Transverse colon (tissue), 4 donors: ENCODE data around the gene ANAPC13. TPM values are rescaled to one million over a fixed set of nuclear protein-coding genes. Genes with fewer than 3 reads are reported as not detected.

Source experiments
- DNase-seq: peaks from one replicate; pipeline ENCODE4 v3.0.0-alpha.2; 2019
- H3K27ac ChIP-seq, 4 donors: fragments of 200-600 bp; sonication (generic); 2 replicates each; pipeline ENCODE4 v1.5.1; 2016 to 2018; ENCODE audit warnings: inconsistent platforms in 4 of 4
- H3K27me3 ChIP-seq: fragments of 200-600 bp; sonication (generic); 2 replicates; pipeline ENCODE4 v1.5.1; 2017; ENCODE audit warnings: inconsistent platforms
- H3K36me3 ChIP-seq, 4 donors: fragments of 200-600 bp; sonication (generic); 2 replicates each; pipeline ENCODE4 v1.5.1; 2017 to 2019; ENCODE audit warnings: inconsistent platforms in 4 of 4
- H3K4me1 ChIP-seq, 4 donors: fragments of 200-600 bp; sonication (generic); 2 replicates each; pipeline ENCODE4 v1.5.1; 2017 to 2020; ENCODE audit warnings: inconsistent platforms in 4 of 4
- H3K4me3 ChIP-seq, 4 donors: fragments of 200-600 bp; sonication (generic); 1 replicate in 1 of 4; 2 replicates in 3 of 4; pipeline versions ENCODE4 v1.5.1 to v1.6.1; 2017 to 2019; ENCODE audit warnings: inconsistent platforms in 4 of 4
- H3K9me3 ChIP-seq, 2 donors: fragments of 200-600 bp; sonication (generic); 2 replicates each; pipeline ENCODE4 v1.5.1; 2017 to 2019; ENCODE audit warnings: inconsistent platforms in 2 of 2
- EP300 ChIP-seq: sonication (generic); formaldehyde crosslinking; IDR thresholded peaks from one replicate; pipeline ENCODE4 v1.6.1; 2017; ENCODE audit warnings: antibody characterized with exemption, low read depth
- POLR2A ChIP-seq: fragments of 450-650 bp; IDR thresholded peaks from one replicate; pipeline ENCODE4 v1.6.1; 2016; ENCODE audit warnings: antibody characterized with exemption, mild to moderate bottlenecking, moderate library complexity
- POLR2AphosphoS5 ChIP-seq, 3 donors: sonication (generic); formaldehyde crosslinking; IDR thresholded peaks; one replicate each; pipeline ENCODE4 v1.6.1; 2016; ENCODE audit warnings: antibody characterized with exemption in 3 of 3
- WGBS, 2 donors: methylation state at CpG; one replicate each; pipeline ENCODE4 v1.1.5; 2018; ENCODE audit warnings: low coverage in 1 of 2; 5-methylcytosine and 5-hydroxymethylcytosine counted together
- in situ Hi-C, 4 donors: fragments of 200-750 bp; cut with MboI; loops; one replicate each; pipeline versions ENCODE4 v1.15.0 to v1.15.1; 2017; ENCODE audit warnings: low sequenced_read_pairs in 3 of 4, low pct_ligation_motif_present in 1 of 4, low pct_unique_long_range_greater_than_20kb in 1 of 4
- intact Hi-C: fragments of 100-400 bp; cut with DNase I; formaldehyde crosslinking; loops from one replicate; pipeline ENCODE4 v1.15.1; 2023; ENCODE audit warnings: low total_unique reads
- total RNA-seq, 4 donors: library from RNA; depleted of rRNA; stranded (reverse); fragments of >200 nt; gene quantifications; one replicate each; pipeline ENCODE4 v1.1.0, GENCODE V29; 2016
- TF ChIP-seq, protein P1 (sequence below), 5 experiments: fragments of 200-600 bp in 3 of 5; fragments of 450-650 bp in 2 of 5; sonication (generic) in 3 of 5; IDR thresholded peaks; 1 replicate in 2 of 5; 2 replicates in 3 of 5; pipeline ENCODE4 v1.5.1; 2016 to 2017; ENCODE audit warnings: antibody characterized with exemption in 5 of 5, inconsistent platforms in 3 of 5, mild to moderate bottlenecking in 2 of 5, moderate library complexity in 1 of 5

ANAPC13 gene
- total RNA-seq, 4 donors from 2014 or later: 5.6 to 81.0 (median 29.3) TPM

GRCh38 chr3:134504132-134504531 is 18.3 kb upstream of the ANAPC13 start:
- intact Hi-C loops: no loop called here
- no peaks in the 10 kb centered on the region for H3K4me1 ChIP-seq

GRCh38 chr3:134503266-134503665 is 17.5 kb upstream of the ANAPC13 start:
- intact Hi-C loops (no loop called here), in situ Hi-C loops (no loop called here)
- H3K27me3 ChIP-seq: no peaks in the 10 kb centered on the region
- no peak for DNase-seq
- H3K4me1 ChIP-seq: no peaks in the 10 kb centered on the region
- no peak overlapping the region for H3K27ac ChIP-seq
- H3K4me3 ChIP-seq: no peak overlapping the region
- H3K9me3 ChIP-seq: peaks cover 0 to 7% of the 10 kb centered on the region in 2 donors
- WGBS, 2 donors: 100% methylated on average over 1 of the region's 1 CpG
- peaks cover 0 to 14% (median 2%) of the 10 kb centered on the region in 4 donors for H3K36me3 ChIP-seq
- TF ChIP-seq, protein P1, sequence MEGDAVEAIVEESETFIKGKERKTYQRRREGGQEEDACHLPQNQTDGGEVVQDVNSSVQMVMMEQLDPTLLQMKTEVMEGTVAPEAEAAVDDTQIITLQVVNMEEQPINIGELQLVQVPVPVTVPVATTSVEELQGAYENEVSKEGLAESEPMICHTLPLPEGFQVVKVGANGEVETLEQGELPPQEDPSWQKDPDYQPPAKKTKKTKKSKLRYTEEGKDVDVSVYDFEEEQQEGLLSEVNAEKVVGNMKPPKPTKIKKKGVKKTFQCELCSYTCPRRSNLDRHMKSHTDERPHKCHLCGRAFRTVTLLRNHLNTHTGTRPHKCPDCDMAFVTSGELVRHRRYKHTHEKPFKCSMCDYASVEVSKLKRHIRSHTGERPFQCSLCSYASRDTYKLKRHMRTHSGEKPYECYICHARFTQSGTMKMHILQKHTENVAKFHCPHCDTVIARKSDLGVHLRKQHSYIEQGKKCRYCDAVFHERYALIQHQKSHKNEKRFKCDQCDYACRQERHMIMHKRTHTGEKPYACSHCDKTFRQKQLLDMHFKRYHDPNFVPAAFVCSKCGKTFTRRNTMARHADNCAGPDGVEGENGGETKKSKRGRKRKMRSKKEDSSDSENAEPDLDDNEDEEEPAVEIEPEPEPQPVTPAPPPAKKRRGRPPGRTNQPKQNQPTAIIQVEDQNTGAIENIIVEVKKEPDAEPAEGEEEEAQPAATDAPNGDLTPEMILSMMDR (IDR thresholded peaks at IDR 0.05): no peak
- TF ChIP-seq POLR2AphosphoS5 (IDR thresholded peaks at IDR 0.05): no peak
- TF ChIP-seq EP300: no peak
- TF ChIP-seq POLR2A: no peak

More at GRCh38 chr3:134504132-134504531, 18.3 kb upstream of the ANAPC13 start:
- Histone ChIP-seq H3K27me3 (no peaks in the 10 kb centered on the region), H3K27ac (no peak overlapping the region), H3K4me3 (no peak overlapping the region), H3K36me3 (peaks cover 0 to 14% (median 2%) of the 10 kb centered on the region in 4 donors), H3K9me3 (peaks cover 0 to 7% of the 10 kb centered on the region in 2 donors)
- WGBS, 2 donors: 93 to 99% methylated on average over 2 to 3 of the region's 3 CpGs
- in situ Hi-C loops: no loop called here
- DNase-seq: no peak
- TF ChIP-seq POLR2A (no peak), EP300 (no peak), POLR2AphosphoS5 (IDR thresholded peaks at IDR 0.05) (no peak)
- TF ChIP-seq, protein P1 (IDR thresholded peaks at IDR 0.05): no peak

DNA sequence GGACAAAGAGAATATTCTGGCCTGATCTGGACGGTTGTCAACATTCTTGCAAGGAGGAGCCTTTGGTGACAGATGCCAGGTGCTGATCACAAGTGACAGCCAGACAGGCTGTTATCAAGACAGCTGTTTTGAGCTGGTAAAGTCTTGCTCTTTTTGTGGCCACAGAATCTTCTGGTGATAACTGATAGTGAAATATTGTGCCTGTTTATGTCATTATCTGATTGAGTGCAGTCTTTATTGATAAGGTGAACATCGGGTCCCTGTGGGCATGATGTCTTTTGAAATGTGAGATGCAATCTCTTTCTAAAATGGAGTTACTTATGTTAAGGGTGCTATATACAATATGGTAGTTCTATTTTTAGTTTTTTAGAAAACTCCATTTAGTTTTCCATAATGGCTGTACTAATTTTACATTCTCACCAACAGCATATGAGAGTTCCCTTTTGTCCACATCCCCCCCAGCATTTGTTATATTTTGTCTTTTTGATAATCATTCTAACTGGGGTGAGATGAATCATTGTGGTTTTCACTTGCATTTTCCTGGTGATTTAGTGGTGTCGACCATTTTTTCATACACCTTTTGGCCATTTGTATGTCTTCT is 10.8 kb upstream of the ANAPC13 start:
- TF ChIP-seq POLR2AphosphoS5 (IDR thresholded peaks at IDR 0.05): no peak
- no peak for TF ChIP-seq POLR2A
- TF ChIP-seq EP300: no peak
- TF ChIP-seq, protein P1 (IDR thresholded peaks at IDR 0.05): no peak
- in situ Hi-C loops (no loop called here), intact Hi-C loops (no loop called here)
- Histone ChIP-seq H3K27me3 (no peaks in the 10 kb centered on the region), H3K27ac (no peak overlapping the region), H3K36me3 (peaks cover 0 to 8% (median 3%) of the 10 kb centered on the region in 4 donors), H3K4me3 (no peak overlapping the region), H3K4me1 (peaks cover 0 to 6% (median 0%) of the 10 kb centered on the region in 4 donors), H3K9me3 (no peaks in the 10 kb centered on the region)
- DNase-seq: no peak
- WGBS, 2 donors: 66 to 69% methylated on average over 3 of the region's 3 CpGs

DNA sequence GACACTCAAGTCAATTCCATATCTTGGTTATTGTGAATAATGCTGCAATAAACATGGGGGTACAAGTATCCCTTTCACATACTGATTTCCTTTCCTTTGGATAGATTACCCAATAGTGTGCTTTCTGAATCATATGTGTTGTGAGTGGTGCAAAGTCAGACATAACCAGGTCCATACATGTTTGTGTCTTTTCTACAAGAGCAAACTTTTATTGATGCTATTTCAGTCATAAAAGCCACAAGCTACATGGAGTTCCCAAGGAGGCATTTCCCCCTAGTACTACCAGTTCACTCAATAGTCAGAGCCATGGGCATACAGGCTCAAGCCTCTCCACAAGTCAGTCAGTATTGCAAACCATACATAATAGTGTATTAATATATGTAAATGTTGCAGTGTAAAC is 10.2 kb upstream of the ANAPC13 start:
- H3K36me3 ChIP-seq: peaks cover 0 to 8% (median 3%) of the 10 kb centered on the region in 4 donors
- TF ChIP-seq, protein P1 (IDR thresholded peaks at IDR 0.05): no peak
- TF ChIP-seq EP300 (no peak), POLR2AphosphoS5 (IDR thresholded peaks at IDR 0.05) (no peak), POLR2A (no peak)
- intact Hi-C loops (no loop called here), in situ Hi-C loops (no loop called here)
- DNase-seq: no peak
- H3K4me1 ChIP-seq: peaks cover 0 to 6% (median 0%) of the 10 kb centered on the region in 4 donors
- no peak overlapping the region for H3K4me3 ChIP-seq
- no peaks in the 10 kb centered on the region for H3K27me3 ChIP-seq
- H3K27ac ChIP-seq: no peak overlapping the region
- H3K9me3 ChIP-seq: no peaks in the 10 kb centered on the region
